SK-N-SH treated with all-trans-retinoic acid at 6 μM for 48 hours (cell line): ENCODE measurements around the gene GEMIN7.

Experiments used
- ARNTL ChIP-seq: fragments of 450-650 bp; formaldehyde crosslinking; IDR thresholded peaks from 2 replicates; pipeline ENCODE4 v1.5.0; 2020; ENCODE audit warnings: low read depth, mild to moderate bottlenecking, moderate library complexity, borderline replicate concordance
- BACH2 ChIP-seq: fragments of 250-450 bp; sonication (Bioruptor Pico); IDR thresholded peaks from 2 replicates; pipeline ENCODE4 v1.9.0; 2021; ENCODE audit warnings: mild to moderate bottlenecking, borderline replicate concordance
- RARB ChIP-seq: fragments of 250-450 bp; sonication (Bioruptor Pico); IDR thresholded peaks from 2 replicates; pipeline ENCODE4 v1.8.0; 2021; ENCODE audit warnings: mild to moderate bottlenecking, moderate library complexity
- TCF4 ChIP-seq: fragments of 250-450 bp; sonication (Bioruptor Pico); IDR thresholded peaks from 2 replicates; pipeline ENCODE4 v1.8.0; 2021; ENCODE audit warnings: mild to moderate bottlenecking, moderate library complexity, borderline replicate concordance
- TSHZ2 ChIP-seq: fragments of 250-450 bp; sonication (Bioruptor Pico); IDR thresholded peaks from 2 replicates; pipeline ENCODE4 v1.5.0; 2020; ENCODE audit warnings: mild to moderate bottlenecking, moderate library complexity
- ZNF565 ChIP-seq: fragments of 450-650 bp; formaldehyde crosslinking; conservative IDR thresholded peaks from 2 replicates; pipeline ENCODE4 v1.5.0; 2020; ENCODE audit warnings: low read depth, mild to moderate bottlenecking, moderate library complexity
- ZNF70 ChIP-seq: fragments of 450-650 bp; formaldehyde crosslinking; IDR thresholded peaks from 2 replicates; pipeline ENCODE4 v1.5.0; 2020; ENCODE audit warnings: mild to moderate bottlenecking, moderate library complexity
- TF ChIP-seq, protein P1 (sequence below): fragments of 250-450 bp; sonication (Bioruptor Pico); IDR thresholded peaks from 2 replicates; pipeline ENCODE4 v1.8.0; 2020; ENCODE audit warnings: mild to moderate bottlenecking, moderate library complexity, borderline replicate concordance

GRCh38 chr19:45094137-45094536, 15.1 kb downstream of the GEMIN7 start:
- TF ChIP-seq, protein P1, sequence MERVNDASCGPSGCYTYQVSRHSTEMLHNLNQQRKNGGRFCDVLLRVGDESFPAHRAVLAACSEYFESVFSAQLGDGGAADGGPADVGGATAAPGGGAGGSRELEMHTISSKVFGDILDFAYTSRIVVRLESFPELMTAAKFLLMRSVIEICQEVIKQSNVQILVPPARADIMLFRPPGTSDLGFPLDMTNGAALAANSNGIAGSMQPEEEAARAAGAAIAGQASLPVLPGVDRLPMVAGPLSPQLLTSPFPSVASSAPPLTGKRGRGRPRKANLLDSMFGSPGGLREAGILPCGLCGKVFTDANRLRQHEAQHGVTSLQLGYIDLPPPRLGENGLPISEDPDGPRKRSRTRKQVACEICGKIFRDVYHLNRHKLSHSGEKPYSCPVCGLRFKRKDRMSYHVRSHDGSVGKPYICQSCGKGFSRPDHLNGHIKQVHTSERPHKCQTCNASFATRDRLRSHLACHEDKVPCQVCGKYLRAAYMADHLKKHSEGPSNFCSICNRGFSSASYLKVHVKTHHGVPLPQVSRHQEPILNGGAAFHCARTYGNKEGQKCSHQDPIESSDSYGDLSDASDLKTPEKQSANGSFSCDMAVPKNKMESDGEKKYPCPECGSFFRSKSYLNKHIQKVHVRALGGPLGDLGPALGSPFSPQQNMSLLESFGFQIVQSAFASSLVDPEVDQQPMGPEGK, result no peak
- TF ChIP-seq RARB (CRISPR knock-in tag) (no peak), BACH2 (CRISPR knock-in tag) (no peak), ARNTL (no peak), TCF4 (no peak), ZNF70 (CRISPR knock-in tag) (no peak), TSHZ2 (CRISPR knock-in tag) (no peak), ZNF565 (CRISPR knock-in tag) (no peak)
